Stimulated activated memory B cell treated with anti-CD40 and anti-IgM and Interleukin-4, amounts not matched to agents 10 μg/mL and 1 μg/mL and 100 μg/mL, for 72 hours (primary cell): ENCODE results near the gene PEX11B.
A peak's percentile ranks its signal among the peaks of the same experiment; 100 is the strongest.

ENCODE experiments used
- ATAC-seq: fragments of 150-1000 bp; cut with Tn5 transposase; 2 replicates; pipeline ENCODE4 v1.10.0; 2021
- H3K27ac Mint-ChIP-seq: one replicate; pipeline ENCODE4 v1.8.0; 2022; ENCODE audit warnings: mild to moderate bottlenecking, mixed read lengths
- H3K27me3 Mint-ChIP-seq: one replicate; pipeline ENCODE4 v1.8.0; 2022; ENCODE audit warnings: mixed read lengths
- H3K36me3 Mint-ChIP-seq: one replicate; pipeline ENCODE4 v1.8.0; 2022; ENCODE audit warnings: mixed read lengths
- H3K4me1 Mint-ChIP-seq: one replicate; pipeline ENCODE4 v1.8.0; 2022; ENCODE audit warnings: mixed read lengths
- H3K4me3 Mint-ChIP-seq: one replicate; pipeline ENCODE4 v1.8.0; 2022; ENCODE audit warnings: mild to moderate bottlenecking, moderate library complexity, mixed read lengths
- H3K9me3 Mint-ChIP-seq: one replicate; pipeline ENCODE4 v1.8.0; 2022; ENCODE audit warnings: mixed read lengths

PEX11B gene

GRCh38 chr1:145957443-145958319 lies 39.2 kb upstream of the PEX11B start, which contains the start of gene LIX1L:
TSS of gene LIX1L (minus strand) at chr1:145958017. CDS start at chr1:145957927, 90 bp downstream.
- Mint-ChIP-seq H3K4me1 (peaks cover 77% of the 10 kb centered on the region), H3K27me3 (no peaks in the 10 kb centered on the region), H3K36me3 (no peaks in the 10 kb centered on the region), H3K4me3 (peak within 1 kb of the TSS; percentile 97), H3K9me3 (no peaks in the 10 kb centered on the region), H3K27ac (peak within 1 kb of the TSS; percentile 81)
- peak; percentile 96 for ATAC-seq

GRCh38 chr1:145956781-145957442 lies 38.4 kb upstream of the PEX11B start:
- ATAC-seq, result no peak
- H3K9me3 Mint-ChIP-seq, result no peaks in the 10 kb centered on the region
- H3K27me3 Mint-ChIP-seq, result no peaks in the 10 kb centered on the region
- peak overlapping the region; percentile 97 for H3K4me3 Mint-ChIP-seq
- peaks cover 72% of the 10 kb centered on the region for H3K4me1 Mint-ChIP-seq
- H3K27ac Mint-ChIP-seq, result peak overlapping the region; percentile 81
- no peaks in the 10 kb centered on the region for H3K36me3 Mint-ChIP-seq

GRCh38 chr1:145956361-145956760 lies 37.8 kb upstream of the PEX11B start:
- no peak for ATAC-seq
- Mint-ChIP-seq H3K36me3 (no peaks in the 10 kb centered on the region), H3K4me1 (peaks cover 72% of the 10 kb centered on the region), H3K27me3 (no peaks in the 10 kb centered on the region), H3K4me3 (peak overlapping the region; percentile 97), H3K27ac (peak overlapping the region; percentile 81), H3K9me3 (no peaks in the 10 kb centered on the region)

GRCh38 chr1:145955436-145955835 lies 36.9 kb upstream of the PEX11B start:
- Mint-ChIP-seq H3K9me3 (no peaks in the 10 kb centered on the region), H3K4me1 (peaks cover 63% of the 10 kb centered on the region), H3K27me3 (no peaks in the 10 kb centered on the region), H3K27ac (no peak overlapping the region), H3K4me3 (no peak overlapping the region), H3K36me3 (no peaks in the 10 kb centered on the region)
- ATAC-seq, result no peak

GRCh38 chr1:145953861-145954260 lies 35.3 kb upstream of the PEX11B start:
- Mint-ChIP-seq H3K27ac (no peak overlapping the region), H3K9me3 (no peaks in the 10 kb centered on the region), H3K4me3 (no peak overlapping the region), H3K4me1 (peaks cover 53% of the 10 kb centered on the region), H3K27me3 (no peaks in the 10 kb centered on the region), H3K36me3 (peaks cover 5% of the 10 kb centered on the region)
- ATAC-seq, result no peak

- Mint-ChIP-seq H3K4me1 (peaks cover 44% of the 10 kb centered on the region), H3K27ac (no peak overlapping the region), H3K27me3 (no peaks in the 10 kb centered on the region), H3K9me3 (no peaks in the 10 kb centered on the region), H3K36me3 (peaks cover 5% of the 10 kb centered on the region), H3K4me3 (no peak overlapping the region)
- no peak for ATAC-seq
These were observed 34.4 kb upstream of the PEX11B start for GRCh38 chr1:145952903-145953302.

GRCh38 chr1:145951526-145951925 lies 33.0 kb upstream of the PEX11B start:
- no peaks in the 10 kb centered on the region for H3K27me3 Mint-ChIP-seq
- H3K4me3 Mint-ChIP-seq, result no peak overlapping the region
- peaks cover 33% of the 10 kb centered on the region for H3K4me1 Mint-ChIP-seq
- no peak for ATAC-seq
- H3K9me3 Mint-ChIP-seq, result no peaks in the 10 kb centered on the region
- H3K27ac Mint-ChIP-seq, result no peak overlapping the region
- H3K36me3 Mint-ChIP-seq, result peaks cover 13% of the 10 kb centered on the region

- Mint-ChIP-seq H3K36me3 (peaks cover 22% of the 10 kb centered on the region), H3K4me3 (no peak overlapping the region), H3K9me3 (no peaks in the 10 kb centered on the region), H3K27ac (peak overlapping the region; percentile 2), H3K4me1 (peaks cover 17% of the 10 kb centered on the region), H3K27me3 (no peaks in the 10 kb centered on the region)
- ATAC-seq, result no peak
These were observed 30.7 kb upstream of the PEX11B start for GRCh38 chr1:145949219-145949618.

GRCh38 chr1:145947551-145947950 lies 29.0 kb upstream of the PEX11B start:
- H3K4me3 Mint-ChIP-seq, result no peak overlapping the region
- H3K4me1 Mint-ChIP-seq, result peaks cover 7% of the 10 kb centered on the region
- ATAC-seq, result no peak
- peaks cover 30% of the 10 kb centered on the region for H3K36me3 Mint-ChIP-seq
- H3K9me3 Mint-ChIP-seq, result no peaks in the 10 kb centered on the region
- no peak overlapping the region for H3K27ac Mint-ChIP-seq
- H3K27me3 Mint-ChIP-seq, result no peaks in the 10 kb centered on the region

GRCh38 chr1:145946477-145946986 lies 28.0 kb upstream of the PEX11B start:
- H3K36me3 Mint-ChIP-seq, result peaks cover 37% of the 10 kb centered on the region
- no peaks in the 10 kb centered on the region for H3K27me3 Mint-ChIP-seq
- H3K27ac Mint-ChIP-seq, result no peak overlapping the region

GRCh38 chr1:145944532-145944931 lies 26.0 kb upstream of the PEX11B start:
- Mint-ChIP-seq H3K9me3 (no peaks in the 10 kb centered on the region), H3K36me3 (peaks cover 37% of the 10 kb centered on the region), H3K27ac (no peak overlapping the region), H3K4me3 (no peak overlapping the region), H3K27me3 (no peaks in the 10 kb centered on the region), H3K4me1 (no peaks in the 10 kb centered on the region)
- ATAC-seq, result no peak

More at GRCh38 chr1:145946477-145946986, 28.0 kb upstream of the PEX11B start:
- Mint-ChIP-seq H3K4me1 (peaks cover 1% of the 10 kb centered on the region), H3K4me3 (no peak overlapping the region), H3K9me3 (no peaks in the 10 kb centered on the region)
- no peak for ATAC-seq

GRCh38 chr1:145942871-145943270 lies 24.4 kb upstream of the PEX11B start:
- ATAC-seq, result no peak
- H3K9me3 Mint-ChIP-seq, result no peaks in the 10 kb centered on the region
- H3K36me3 Mint-ChIP-seq, result peaks cover 32% of the 10 kb centered on the region
- no peak overlapping the region for H3K27ac Mint-ChIP-seq
- no peaks in the 10 kb centered on the region for H3K4me1 Mint-ChIP-seq
- no peak overlapping the region for H3K4me3 Mint-ChIP-seq
- no peaks in the 10 kb centered on the region for H3K27me3 Mint-ChIP-seq

GRCh38 chr1:145942405-145942804 lies 23.9 kb upstream of the PEX11B start:
- H3K9me3 Mint-ChIP-seq, result no peaks in the 10 kb centered on the region
- ATAC-seq, result no peak
- H3K27me3 Mint-ChIP-seq, result no peaks in the 10 kb centered on the region
- H3K36me3 Mint-ChIP-seq, result peaks cover 32% of the 10 kb centered on the region
- H3K27ac Mint-ChIP-seq, result no peak overlapping the region
- H3K4me3 Mint-ChIP-seq, result no peak overlapping the region
- H3K4me1 Mint-ChIP-seq, result no peaks in the 10 kb centered on the region

- H3K4me3 Mint-ChIP-seq, result no peak overlapping the region
- H3K9me3 Mint-ChIP-seq, result no peaks in the 10 kb centered on the region
- H3K27ac Mint-ChIP-seq, result no peak overlapping the region
- peaks cover 37% of the 10 kb centered on the region for H3K36me3 Mint-ChIP-seq
- ATAC-seq, result no peak
- no peaks in the 10 kb centered on the region for H3K27me3 Mint-ChIP-seq
- H3K4me1 Mint-ChIP-seq, result peaks cover 20% of the 10 kb centered on the region
These were observed 18.9 kb upstream of the PEX11B start for GRCh38 chr1:145937436-145937835.

GRCh38 chr1:145936247-145936646 lies 17.7 kb upstream of the PEX11B start:
- no peak overlapping the region for H3K4me3 Mint-ChIP-seq
- no peak for ATAC-seq

More at GRCh38 chr1:145936247-145936646, 17.7 kb upstream of the PEX11B start:
- Mint-ChIP-seq H3K9me3 (no peaks in the 10 kb centered on the region), H3K27ac (no peak overlapping the region), H3K36me3 (peaks cover 36% of the 10 kb centered on the region), H3K27me3 (no peaks in the 10 kb centered on the region), H3K4me1 (peaks cover 30% of the 10 kb centered on the region)
